ENCODE measurements around the gene KRT17. TPM values are rescaled to one million over a fixed set of nuclear protein-coding genes. Genes with fewer than 3 reads are reported as not detected.

KRT17 gene
- total RNA-seq: not detected

- H3K27ac Mint-ChIP-seq: no peak within 1 kb of the TSS
- H3K4me3 Mint-ChIP-seq: no peak within 1 kb of the TSS
- CTCF ChIA-PET: no interaction called here
- no peaks in the 10 kb centered on the region for H3K36me3 Mint-ChIP-seq (ENCODE audit: low read depth)
- H3K27me3 Mint-ChIP-seq (ENCODE audit: low read depth): no peaks in the 10 kb centered on the region
- H3K4me1 Mint-ChIP-seq (ENCODE audit: low read depth): no peaks in the 10 kb centered on the region
- H3K9me3 Mint-ChIP-seq: no peaks in the 10 kb centered on the region
- no peak for DNase-seq
- intact Hi-C loops (cut with micrococcal nuclease): no loop called here
Measured at GRCh38 chr17:41624208-41625101, at the start of gene KRT17. KRT17 (minus strand) TSS chr17:41624575; CDS start chr17:41624509, 66 bp downstream.

- H3K9me3 Mint-ChIP-seq: peaks cover 2% of the 10 kb centered on the region
- H3K27me3 Mint-ChIP-seq (ENCODE audit: low read depth): no peaks in the 10 kb centered on the region
- peaks cover 57% of the 10 kb centered on the region for H3K4me1 Mint-ChIP-seq (ENCODE audit: low read depth)
- CTCF ChIA-PET: interaction anchor here (0.6 to 2.0 kb wide), 3 partner anchors 17 to 262 kb away, joined by 3 to 8 read pairs (median 6); no protein-coding TSS in a partner anchor
- H3K4me3 Mint-ChIP-seq: no peak overlapping the region
- DNase-seq: peak; percentile 63
- intact Hi-C loops (cut with micrococcal nuclease): no loop called here
- H3K27ac Mint-ChIP-seq: peak overlapping the region; percentile 78
- H3K36me3 Mint-ChIP-seq (ENCODE audit: low read depth): no peaks in the 10 kb centered on the region
Measured at GRCh38 chr17:41672153-41672552, 47.8 kb upstream of the KRT17 start.

GRCh38 chr17:41667280-41668041 lies 43.1 kb upstream of the KRT17 start:
- Mint-ChIP-seq H3K4me3 (peak overlapping the region; percentile 90), H3K9me3 (no peaks in the 10 kb centered on the region), H3K4me1 (ENCODE audit: low read depth) (peaks cover 51% of the 10 kb centered on the region), H3K27ac (peak overlapping the region; percentile 98), H3K36me3 (ENCODE audit: low read depth) (no peaks in the 10 kb centered on the region), H3K27me3 (ENCODE audit: low read depth) (no peaks in the 10 kb centered on the region)
- intact Hi-C loops (cut with micrococcal nuclease): loop anchor here (1.0 to 10.0 kb wide), 6 partner anchors 118 to 1343 kb away; no protein-coding TSS in a partner anchor
- CTCF ChIA-PET: interaction anchor here (0.6 to 12.2 kb wide), 14 partner anchors 9 to 1300 kb away, joined by 3 to 295 read pairs (median 5); partner anchors contain the start of gene EIF1
- DNase-seq: no peak

DNA sequence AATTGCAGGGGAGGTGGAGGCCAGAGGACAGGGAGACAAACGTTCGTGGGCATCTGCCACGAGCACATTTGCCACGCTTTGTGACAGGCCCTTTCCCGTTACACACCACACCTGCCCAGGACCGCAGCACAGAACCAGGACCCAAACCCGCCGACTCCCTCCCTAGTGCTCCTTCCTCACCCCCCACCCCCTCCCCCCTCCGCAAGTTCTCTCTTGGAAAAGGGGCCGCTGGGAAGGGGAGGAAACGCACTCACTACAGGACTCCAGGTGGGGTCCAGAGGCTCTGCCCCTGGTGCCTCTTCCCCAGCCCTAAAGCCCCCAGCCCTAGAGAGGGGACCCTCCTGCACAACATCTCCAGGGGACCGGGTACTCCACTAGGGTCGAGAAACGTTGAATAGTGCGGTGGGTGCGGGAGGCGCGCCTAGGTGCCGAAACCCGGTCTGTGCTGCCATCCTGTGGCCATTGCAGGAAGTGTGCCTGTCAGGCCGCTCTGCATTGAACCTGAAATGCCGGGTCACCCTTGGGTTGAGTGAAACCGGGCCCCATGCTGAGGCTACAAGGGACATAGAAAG lies 42.4 kb upstream of the KRT17 start:
- Mint-ChIP-seq H3K4me3 (peak overlapping the region; percentile 90), H3K4me1 (ENCODE audit: low read depth) (peaks cover 45% of the 10 kb centered on the region), H3K36me3 (ENCODE audit: low read depth) (no peaks in the 10 kb centered on the region), H3K27me3 (ENCODE audit: low read depth) (no peaks in the 10 kb centered on the region), H3K9me3 (no peaks in the 10 kb centered on the region), H3K27ac (peak overlapping the region; percentile 98)
- DNase-seq: peak; percentile 94
- intact Hi-C loops (cut with micrococcal nuclease): loop anchor here (1.0 to 10.0 kb wide), 10 partner anchors 13 to 1342 kb away; partner anchors contain the start of gene EIF1
- CTCF ChIA-PET: interaction anchor here (0.6 to 12.2 kb wide), 17 partner anchors 9 to 1099 kb away, joined by 3 to 295 read pairs (median 4); partner anchors contain the start of gene EIF1

DNA sequence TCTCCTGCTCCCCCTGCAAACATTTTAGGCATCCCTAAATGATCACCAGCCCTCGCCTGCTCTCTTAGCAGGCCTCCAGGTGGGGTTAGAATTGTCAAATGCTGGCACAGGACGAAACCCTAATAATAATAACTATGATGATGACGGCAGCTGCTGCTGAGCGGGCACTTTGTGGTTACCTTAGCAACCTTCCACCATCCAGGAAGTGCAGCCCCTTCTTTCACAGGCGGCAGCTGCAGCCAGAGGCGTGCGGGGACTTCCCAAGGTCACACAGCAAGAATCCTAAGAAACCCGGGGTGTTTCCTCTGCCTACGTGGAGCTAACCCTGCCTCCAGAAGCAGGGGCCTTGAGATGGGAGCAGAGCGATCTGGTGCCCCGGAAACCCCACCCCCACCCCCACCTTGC lies 41.9 kb upstream of the KRT17 start:
- peak; percentile 88 for DNase-seq
- Mint-ChIP-seq H3K4me1 (ENCODE audit: low read depth) (peaks cover 41% of the 10 kb centered on the region), H3K36me3 (ENCODE audit: low read depth) (no peaks in the 10 kb centered on the region), H3K27ac (peak overlapping the region; percentile 98), H3K9me3 (no peaks in the 10 kb centered on the region), H3K4me3 (peak overlapping the region; percentile 90), H3K27me3 (ENCODE audit: low read depth) (no peaks in the 10 kb centered on the region)
- intact Hi-C loops (cut with micrococcal nuclease): loop anchor here (1.0 to 10.0 kb wide), 9 partner anchors 13 to 1341 kb away; partner anchors contain the start of gene EIF1
- CTCF ChIA-PET: interaction anchor here (0.6 to 12.2 kb wide), 14 partner anchors 10 to 809 kb away, joined by 3 to 295 read pairs (median 4); partner anchors contain the start of gene EIF1

GRCh38 chr17:41665566-41666236 lies 41.3 kb upstream of the KRT17 start:
- intact Hi-C loops (cut with micrococcal nuclease): loop anchor here (1.0 to 10.0 kb wide), 9 partner anchors 14 to 1341 kb away; partner anchors contain the start of gene EIF1
- no peaks in the 10 kb centered on the region for H3K9me3 Mint-ChIP-seq
- H3K4me1 Mint-ChIP-seq (ENCODE audit: low read depth): peaks cover 39% of the 10 kb centered on the region
- H3K36me3 Mint-ChIP-seq (ENCODE audit: low read depth): no peaks in the 10 kb centered on the region
- peak; percentile 91 for DNase-seq
- H3K27ac Mint-ChIP-seq: peak overlapping the region; percentile 98
- CTCF ChIA-PET: interaction anchor here (0.7 to 12.2 kb wide), 14 partner anchors 10 to 809 kb away, joined by 3 to 295 read pairs (median 4); partner anchors contain the start of gene EIF1
- no peaks in the 10 kb centered on the region for H3K27me3 Mint-ChIP-seq (ENCODE audit: low read depth)
- peak overlapping the region; percentile 90 for H3K4me3 Mint-ChIP-seq

GRCh38 chr17:41664587-41665565 lies 40.5 kb upstream of the KRT17 start:
- Mint-ChIP-seq H3K4me3 (peak overlapping the region; percentile 90), H3K4me1 (ENCODE audit: low read depth) (peaks cover 33% of the 10 kb centered on the region), H3K27me3 (ENCODE audit: low read depth) (no peaks in the 10 kb centered on the region), H3K36me3 (ENCODE audit: low read depth) (no peaks in the 10 kb centered on the region), H3K27ac (peak overlapping the region; percentile 98), H3K9me3 (no peaks in the 10 kb centered on the region)
- no peak for DNase-seq
- intact Hi-C loops (cut with micrococcal nuclease): loop anchor here (5.0 to 10.0 kb wide), 5 partner anchors 178 to 1340 kb away; partner anchors contain the start of gene KRT36
- CTCF ChIA-PET: interaction anchor here (0.6 to 12.2 kb wide), 17 partner anchors 11 to 808 kb away, joined by 3 to 295 read pairs (median 4); partner anchors contain the start of gene EIF1

DNA sequence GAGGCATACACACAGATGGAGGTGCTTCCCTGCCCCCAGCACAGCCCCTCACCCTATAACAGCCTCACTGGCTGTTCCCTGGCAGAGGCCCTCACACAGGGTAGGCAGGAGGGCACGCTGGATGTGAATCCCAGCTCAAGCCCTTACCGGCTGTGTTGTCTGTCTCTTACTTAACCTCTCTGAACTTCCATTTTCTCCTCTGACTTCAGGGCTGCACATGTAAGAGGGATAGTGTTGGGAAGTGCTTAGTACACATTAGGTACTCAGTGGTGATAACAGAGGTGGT lies 39.7 kb upstream of the KRT17 start:
- Mint-ChIP-seq H3K4me1 (ENCODE audit: low read depth) (peaks cover 27% of the 10 kb centered on the region), H3K27ac (no peak overlapping the region), H3K9me3 (no peaks in the 10 kb centered on the region), H3K36me3 (ENCODE audit: low read depth) (no peaks in the 10 kb centered on the region), H3K27me3 (ENCODE audit: low read depth) (no peaks in the 10 kb centered on the region), H3K4me3 (no peak overlapping the region)
- DNase-seq: no peak
- CTCF ChIA-PET: interaction anchor here (1.2 to 12.2 kb wide), 7 partner anchors 15 to 804 kb away, joined by 3 to 295 read pairs (median 14); partner anchors contain the start of gene EIF1
- intact Hi-C loops (cut with micrococcal nuclease): loop anchor here (5.0 to 10.0 kb wide), 2 partner anchors 177 to 1339 kb away; partner anchors contain the start of gene KRT36

GRCh38 chr17:41663451-41664171 lies 39.2 kb upstream of the KRT17 start:
- Mint-ChIP-seq H3K4me3 (no peak overlapping the region), H3K27ac (no peak overlapping the region), H3K36me3 (ENCODE audit: low read depth) (no peaks in the 10 kb centered on the region), H3K27me3 (ENCODE audit: low read depth) (no peaks in the 10 kb centered on the region), H3K4me1 (ENCODE audit: low read depth) (peaks cover 27% of the 10 kb centered on the region), H3K9me3 (no peaks in the 10 kb centered on the region)
- intact Hi-C loops (cut with micrococcal nuclease): loop anchor here (2.0 to 10.0 kb wide), 3 partner anchors 176 to 1339 kb away; partner anchors contain the start of gene KRT36
- no peak for DNase-seq
- CTCF ChIA-PET: interaction anchor here (0.6 to 12.2 kb wide), 40 partner anchors 15 to 1145 kb away, joined by 3 to 295 read pairs (median 4); partner anchors contain the start of genes EIF1 and KLHL11

All from activated naive CD4-positive, alpha-beta T cell treated with anti-CD3 and anti-CD28 coated beads for 36 hours (primary cell).